ENCODE data around the gene KCNK10. TPM values are rescaled to one million over a fixed set of nuclear protein-coding genes. Genes with fewer than 3 reads are reported as not detected.

Gene KCNK10
- total and polyA plus RNA-seq, 2 of the 8 experiments (the other 6 are each of a cell fraction or from before 2014, with no cell fraction given) = 0.45 to 0.63 TPM

DNA sequence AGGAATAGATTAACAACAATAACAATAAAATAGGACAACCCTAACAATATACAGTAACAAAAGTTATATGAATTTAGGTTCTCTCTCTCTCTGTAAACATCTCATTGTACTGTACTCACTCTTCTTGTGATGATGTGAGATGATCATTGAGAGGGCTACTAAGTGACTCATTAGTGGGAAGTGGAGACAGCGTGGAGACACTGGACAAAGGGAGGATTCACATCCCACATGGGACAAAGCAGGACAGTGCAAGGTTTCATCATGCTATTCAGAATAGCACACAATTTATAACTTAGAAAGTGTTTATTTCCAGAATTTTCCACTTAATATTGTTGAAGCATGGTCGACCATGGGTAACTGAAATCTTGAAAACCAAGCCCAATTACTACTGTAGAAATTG is 36.4 kb upstream of the KCNK10 start:
- H3K18ac ChIP-seq (ENCODE audit: extremely low read depth, low read length) = no peak overlapping the region
- ChIA-PET POLR2A (ENCODE audit: partially characterized antibody) (no interaction called here), CTCF (ENCODE audit: partially characterized antibody) (interaction anchor here (1.3 to 1.4 kb wide), 3 partner anchors 21 to 170 kb away, joined by 3 to 4 read pairs (median 4); no protein-coding TSS in a partner anchor)
- no peak overlapping the region for H3K4me2 ChIP-seq (ENCODE audit: insufficient read depth in 1 of 2, low read depth in 2 of 2, low read length in 2 of 2)
- no peak overlapping the region for H4K8ac ChIP-seq (ENCODE audit: extremely low read depth, insufficient read depth, low read length)
- H2BK12ac ChIP-seq (ENCODE audit: low read depth, low read length) = no peak overlapping the region
- no peak overlapping the region for H2AK5ac ChIP-seq (ENCODE audit: low read depth, low read length)
- no peak overlapping the region for H3K4me3 ChIP-seq (ENCODE audit: extremely low read depth in 1 of 4, insufficient read depth in 2 of 4, low read depth in 3 of 4, low read length in 4 of 4)
- DNase-seq (ENCODE audit: low read depth in 1 of 2, low spot score in 2 of 2) (no peak), FAIRE-seq (no peak)
- no peak overlapping the region for H2BK20ac ChIP-seq (ENCODE audit: low read length)
- WGBS, 2 experiments (ENCODE audit: extremely low coverage in 1 of 2, insufficient coverage in 1 of 2, insufficient read length in 1 of 2, insufficient replicate concordance in 2 of 2, low coverage in 1 of 2, low lambda C conversion rate in 2 of 2, missing lambda C conversion rate in 1 of 2) = 94% methylated on average over 2 of the region's 2 CpGs; no CpG with 5 or more reads in 1 of the 2 experiments
- no peaks in the 10 kb centered on the region for H3K79me2 ChIP-seq (ENCODE audit: control insufficient read depth in 1 of 2, insufficient read depth in 2 of 2, low read length in 2 of 2)
- peaks cover 0 to 11% (median 6%) of the 10 kb centered on the region in 4 experiments; a peak in 4 of 7 replicates for H3K4me1 ChIP-seq (replicated peaks in 1 of 4; ENCODE audit: control insufficient read depth in 3 of 4, insufficient read depth in 4 of 4, low read length in 3 of 4)
- no peak overlapping the region for H3K23ac ChIP-seq (ENCODE audit: insufficient read length)
- H3K4ac ChIP-seq (replicated peaks; ENCODE audit: insufficient read length, low read depth, low read length) = no peak overlapping the region
- no peak overlapping the region for H3K56ac ChIP-seq (replicated peaks; ENCODE audit: insufficient read length, low read depth, low read length)
- no peak overlapping the region for H4K91ac ChIP-seq (replicated peaks; ENCODE audit: insufficient read length, low read length)
- no peaks in the 10 kb centered on the region for H3K36me3 ChIP-seq (ENCODE audit: control insufficient read depth in 2 of 4, insufficient read depth in 4 of 4, low read length in 3 of 4)
- no peak overlapping the region for H3K9ac ChIP-seq (replicated peaks in 1 of 4; ENCODE audit: extremely low read depth in 1 of 4, low read depth in 3 of 4, low read length in 3 of 4)
- no peaks in the 10 kb centered on the region for H3K9me3 ChIP-seq (ENCODE audit: insufficient read depth in 2 of 2, low read depth in 1 of 2, low read length in 1 of 2)
- H3K79me1 ChIP-seq (ENCODE audit: low read depth, low read length) = no peaks in the 10 kb centered on the region
- no peak overlapping the region for H2BK5ac ChIP-seq (ENCODE audit: low read depth, low read length)
- H2BK15ac ChIP-seq (ENCODE audit: low read length) = no peak overlapping the region
- no peak overlapping the region for H2BK120ac ChIP-seq (replicated peaks; ENCODE audit: low read depth, low read length)
- no peaks in the 10 kb centered on the region for H3K27me3 ChIP-seq (replicated peaks in 1 of 4; ENCODE audit: control insufficient read depth in 3 of 4, extremely low read depth in 1 of 4, insufficient read depth in 3 of 4, low read length in 3 of 4)
- no peak overlapping the region for H4K5ac ChIP-seq (ENCODE audit: insufficient read length, low read depth, low read length)
- H4K20me1 ChIP-seq (replicated peaks in 1 of 2; ENCODE audit: control insufficient read depth in 1 of 2, insufficient read depth in 2 of 2, low read length in 2 of 2) = no peaks in the 10 kb centered on the region
- H3K23me2 ChIP-seq (ENCODE audit: low read depth, low read length) = no peaks in the 10 kb centered on the region
- H2AFZ ChIP-seq (ENCODE audit: low read length) = no peak overlapping the region
- TF ChIP-seq SIRT6 (IDR thresholded peaks at IDR 0.05; ENCODE audit: low read length) (no peak), GTF2F1 (IDR thresholded peaks at IDR 0.05; ENCODE audit: borderline replicate concordance, low read depth, low read length) (no peak), ZNF274 (IDR thresholded peaks at IDR 0.05; ENCODE audit: borderline replicate concordance, extremely low read depth, low read length) (no peak), POU5F1 (IDR thresholded peaks at IDR 0.05; ENCODE audit: low read depth, low read length) (no peak), ASH2L (IDR thresholded peaks at IDR 0.05; ENCODE audit: low read length) (no peak), SAP30 (IDR thresholded peaks at IDR 0.05; ENCODE audit: insufficient read depth, insufficient replicate concordance, low read length) (no peak), POLR2A (IDR thresholded peaks at IDR 0.05; ENCODE audit: control extremely low read depth in 1 of 2, low read depth in 2 of 2, low read length in 2 of 2) (no peak), BRCA1 (IDR thresholded peaks at IDR 0.05; ENCODE audit: low read depth, low read length) (no peak)
- TF ChIP-seq, protein P1, sequence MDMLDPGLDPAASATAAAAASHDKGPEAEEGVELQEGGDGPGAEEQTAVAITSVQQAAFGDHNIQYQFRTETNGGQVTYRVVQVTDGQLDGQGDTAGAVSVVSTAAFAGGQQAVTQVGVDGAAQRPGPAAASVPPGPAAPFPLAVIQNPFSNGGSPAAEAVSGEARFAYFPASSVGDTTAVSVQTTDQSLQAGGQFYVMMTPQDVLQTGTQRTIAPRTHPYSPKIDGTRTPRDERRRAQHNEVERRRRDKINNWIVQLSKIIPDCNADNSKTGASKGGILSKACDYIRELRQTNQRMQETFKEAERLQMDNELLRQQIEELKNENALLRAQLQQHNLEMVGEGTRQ (IDR thresholded peaks at IDR 0.05; ENCODE audit: low read length) = no peak
- no peak overlapping the region for H3K14ac ChIP-seq (ENCODE audit: insufficient read length)
- no peak overlapping the region for H3K27ac ChIP-seq (ENCODE audit: low read depth, low read length)

Measured in H1 (cell line).